T-cell (primary cell): ENCODE results near the gene THOC7. TPM values are rescaled to one million over a fixed set of nuclear protein-coding genes. Genes with fewer than 3 reads are reported as not detected.

Source experiments
- ATAC-seq, 4 experiments: fragments of 200-7000 bp in 3 of 4; fragments of 150-1000 bp in 1 of 4; cut with Tn5 transposase; replicated peaks in 1 of 4; 1 replicate in 3 of 4; 2 replicates in 1 of 4; pipeline ENCODE4 v1.10.0; 2021; ENCODE audit warnings: moderate library complexity in 3 of 4, mild to moderate bottlenecking in 2 of 4, moderate number of reproducible peaks in 1 of 4
- CTCF ChIA-PET, 2 donors: fragments of 300-600 bp; sonication (Branson Sonifier 250); formaldehyde crosslinking; loops; one replicate each; lab custom pipeline; 2022; ENCODE audit warnings: antibody characterized with exemption in 2 of 2; lab: Charles Lee
- POLR2A ChIA-PET, 2 donors: fragments of 300-600 bp; sonication (Branson Sonifier 250); formaldehyde crosslinking; loops; one replicate each; lab custom pipeline; 2022; ENCODE audit warnings: antibody characterized with exemption in 2 of 2; lab: Charles Lee
- DNase-seq, 35 experiments: peaks; one replicate each; pipeline versions ENCODE4 v3.0.0 to v3.0.0-alpha.2; 2013 to 2023
- H3K27ac ChIP-seq: one replicate; pipeline ENCODE4 v1.5.1; 2013; ENCODE audit warnings: low read length
- H3K27me3 ChIP-seq, 2 experiments: replicated peaks in 1 of 2; 1 replicate in 1 of 2; 2 replicates in 1 of 2; pipeline versions ENCODE4 v1.6.1 to v1.7.0; 2013; ENCODE audit warnings: low read length in 1 of 2, mixed read lengths in 1 of 2; ENCODE audit not compliant: control insufficient read depth in 2 of 2, insufficient read depth in 2 of 2; ENCODE audit errors: extremely low read depth in 1 of 2
- H3K36me3 ChIP-seq, 2 donors: 1 replicate in 1 of 2; 2 replicates in 1 of 2; pipeline versions ENCODE4 v1.6.1 to v1.7.0; 2013; ENCODE audit warnings: low read length in 1 of 2; ENCODE audit not compliant: control insufficient read depth in 2 of 2, insufficient read depth in 1 of 2; ENCODE audit errors: extremely low read depth in 1 of 2
- H3K4me1 ChIP-seq, 2 experiments: 1 replicate in 1 of 2; 2 replicates in 1 of 2; pipeline versions ENCODE4 v1.6.1 to v1.7.0; 2013; ENCODE audit warnings: low read length in 2 of 2, mixed read lengths in 1 of 2; ENCODE audit not compliant: insufficient read depth in 2 of 2, control insufficient read depth in 1 of 2; ENCODE audit errors: extremely low read depth in 1 of 2
- H3K4me3 ChIP-seq, 2 donors: 1 replicate in 1 of 2; 2 replicates in 1 of 2; pipeline versions ENCODE4 v1.5.1 to v1.7.0; 2013; ENCODE audit warnings: mild to moderate bottlenecking in 2 of 2, low read length in 1 of 2, moderate library complexity in 1 of 2; ENCODE audit not compliant: control insufficient read depth in 1 of 2; ENCODE audit errors: extremely low read depth in 1 of 2
- H3K9me3 ChIP-seq: 2 replicates; pipeline ENCODE4 v1.7.0; 2013
- H3K27ac Mint-ChIP-seq, 2 donors: one replicate each; pipeline ENCODE4 v1.8.0; 2020 to 2021; ENCODE audit warnings: mild to moderate bottlenecking in 2 of 2, mixed read lengths in 2 of 2
- H3K27me3 Mint-ChIP-seq, 2 donors: one replicate each; pipeline ENCODE4 v1.8.0; 2021 to 2022; ENCODE audit warnings: mixed read lengths in 2 of 2
- H3K36me3 Mint-ChIP-seq: one replicate; pipeline ENCODE4 v1.8.0; 2021; ENCODE audit warnings: mixed read lengths
- H3K4me1 Mint-ChIP-seq, 3 donors: one replicate each; pipeline ENCODE4 v1.8.0; 2020 to 2022; ENCODE audit warnings: mixed read lengths in 3 of 3, mild to moderate bottlenecking in 1 of 3
- H3K4me3 Mint-ChIP-seq, 3 donors: one replicate each; pipeline ENCODE4 v1.8.0; 2020 to 2022; ENCODE audit warnings: mild to moderate bottlenecking in 3 of 3, mixed read lengths in 3 of 3, moderate library complexity in 3 of 3
- H3K9me3 Mint-ChIP-seq, 3 donors: one replicate each; pipeline ENCODE4 v1.8.0; 2020 to 2022; ENCODE audit warnings: mixed read lengths in 3 of 3
- WGBS: methylation state at CpG from one replicate; pipeline ENCODE4 v1.1.5; 2013; ENCODE audit warnings: missing lambda C conversion rate; ENCODE audit not compliant: insufficient coverage; 5-methylcytosine and 5-hydroxymethylcytosine counted together
- total RNA-seq, 35 experiments: library from RNA in 6 of 35; stranded (reverse) in 6 of 35; fragments of 120-200 nt in 1 of 35; gene quantifications; one replicate each; pipeline versions ENCODE4 v1.2.1 to v1.2.4 and lab custom pipeline; 2013 to 2026

THOC7 gene
- total RNA-seq, result 10 to 100 TPM; 30.9 to 36.9 (median 33.1) TPM
- 51.5 TPM for total RNA-seq (2013)
- 15.6 to 52.1 (median 21.5) reads per million in 29 experiments for total RNA-seq (lab: John Stamatoyannopoulos, UW)

DNA sequence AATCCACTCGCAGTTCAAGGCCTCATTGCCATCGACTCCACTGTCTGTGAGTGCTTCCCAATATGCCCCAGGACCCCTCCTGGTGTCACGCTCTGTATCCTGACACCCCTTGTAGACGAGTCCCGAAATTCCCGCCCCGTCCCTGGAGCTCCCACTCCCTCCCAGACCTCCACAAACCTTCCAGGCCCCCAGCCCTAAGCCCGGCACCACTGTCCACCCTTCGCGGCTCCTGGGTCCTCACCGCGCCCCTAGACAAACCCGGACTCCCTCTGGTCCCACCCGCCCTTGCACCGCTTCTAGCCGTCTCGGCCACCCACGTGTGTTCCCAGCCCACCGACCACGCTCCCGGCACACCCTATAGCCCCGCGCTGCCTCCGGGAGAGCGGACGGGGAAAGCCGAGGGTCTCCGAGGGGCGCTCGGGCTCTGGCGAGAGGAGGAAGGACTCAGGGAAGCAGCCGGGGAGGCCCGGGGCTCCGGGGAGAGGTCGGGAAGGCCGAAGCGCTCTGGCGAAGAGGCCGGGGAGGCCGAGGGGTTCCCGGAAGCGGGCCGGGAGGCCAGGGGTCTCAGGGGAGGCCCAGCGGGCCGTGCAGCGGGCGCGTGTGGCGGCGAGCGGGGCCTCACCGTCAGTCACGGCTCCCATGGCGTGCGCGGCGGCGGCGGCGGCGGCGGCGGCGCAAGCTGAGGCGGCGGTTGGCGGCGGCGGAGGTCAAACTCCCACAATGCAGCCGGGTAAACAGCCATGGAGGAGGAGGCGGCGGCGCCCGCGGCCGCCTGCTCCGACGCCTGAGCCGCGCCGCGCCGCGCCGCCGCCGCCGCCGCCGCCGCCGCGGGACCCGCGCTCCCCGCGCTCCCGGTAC, at the start of gene THOC7, which contains the start of gene ATXN7:
THOC7 (minus strand) TSS at position 656 of the 858 bp plus-strand sequence; CDS start at position 641, 15 bp downstream.
ATXN7 (plus strand) TSS at position 718 of the 858 bp plus-strand sequence. CDS start 48,732 bp downstream, outside the sequence.
- peak within 1 kb of the TSS; percentile 68 for H3K27ac ChIP-seq
- DNase-seq, result peak; percentile 42 to 86 (median 64)
- no peaks in the 10 kb centered on the region for H3K27me3 Mint-ChIP-seq
- no peaks in the 10 kb centered on the region for H3K36me3 ChIP-seq
- no peaks in the 10 kb centered on the region for H3K9me3 Mint-ChIP-seq
- ChIA-PET CTCF (no interaction called here), POLR2A (interaction anchor here in 1 of 2 donors (0.6 kb wide), 2 partner anchors 36 to 115 kb away, joined by 3 to 22 read pairs; no protein-coding TSS in a partner anchor)
- ATAC-seq, result peak; percentile 84 to 89 (median 86)
- WGBS, result under 1% methylated on average over 95 of the region's 98 CpGs
- H3K36me3 Mint-ChIP-seq, result peaks cover 9% of the 10 kb centered on the region
- peak within 1 kb of the TSS; percentile 85 to 91 (median 90) for H3K4me3 Mint-ChIP-seq
- H3K4me1 Mint-ChIP-seq, result peaks cover 70 to 74% (median 72%) of the 10 kb centered on the region in 3 donors
- peaks cover 9 to 14% of the 10 kb centered on the region in 2 experiments for H3K4me1 ChIP-seq
- H3K9me3 ChIP-seq, result no peaks in the 10 kb centered on the region
- peak within 1 kb of the TSS; percentile 88 to 93 for H3K27ac Mint-ChIP-seq
- no peaks in the 10 kb centered on the region for H3K27me3 ChIP-seq
- peak within 1 kb of the TSS; percentile 91 to 93 for H3K4me3 ChIP-seq

- peak overlapping the region; percentile 54 to 62 for H3K4me3 ChIP-seq
- H3K27ac ChIP-seq, result peak overlapping the region; percentile 79
- ChIA-PET CTCF (interaction anchor here (1.2 to 1.6 kb wide), 3 partner anchors 55 to 66 kb away, joined by 3 to 6 read pairs (median 6); no protein-coding TSS in a partner anchor), POLR2A (interaction anchor here in 1 of 2 donors (0.6 to 1.0 kb wide), 2 partner anchors 15 to 26 kb away, joined by 3 to 5 read pairs; no protein-coding TSS in a partner anchor)
- no peaks in the 10 kb centered on the region for H3K27me3 Mint-ChIP-seq
- DNase-seq, result peak in 33 of 35 experiments; percentile 25 to 65 (median 42)
- peaks cover 19% of the 10 kb centered on the region for H3K36me3 Mint-ChIP-seq
- H3K4me1 ChIP-seq, result peaks cover 14 to 19% of the 10 kb centered on the region in 2 experiments
- H3K27me3 ChIP-seq, result no peaks in the 10 kb centered on the region
- H3K4me1 Mint-ChIP-seq, result peaks cover 27 to 55% (median 53%) of the 10 kb centered on the region in 3 donors
- peak overlapping the region; percentile 82 to 89 (median 86) for H3K4me3 Mint-ChIP-seq
- peak; percentile 8 to 20 (median 14) for ATAC-seq
- WGBS, result 66% methylated on average over 9 of the region's 46 CpGs
- H3K27ac Mint-ChIP-seq, result peak overlapping the region; percentile 88 to 92
- peaks cover 0 to 14% of the 10 kb centered on the region in 2 donors for H3K36me3 ChIP-seq
- H3K9me3 Mint-ChIP-seq, result no peaks in the 10 kb centered on the region
- H3K9me3 ChIP-seq, result no peaks in the 10 kb centered on the region
These were observed 49.4 kb upstream of the THOC7 start for GRCh38 chr3:63912768-63913588.

DNA sequence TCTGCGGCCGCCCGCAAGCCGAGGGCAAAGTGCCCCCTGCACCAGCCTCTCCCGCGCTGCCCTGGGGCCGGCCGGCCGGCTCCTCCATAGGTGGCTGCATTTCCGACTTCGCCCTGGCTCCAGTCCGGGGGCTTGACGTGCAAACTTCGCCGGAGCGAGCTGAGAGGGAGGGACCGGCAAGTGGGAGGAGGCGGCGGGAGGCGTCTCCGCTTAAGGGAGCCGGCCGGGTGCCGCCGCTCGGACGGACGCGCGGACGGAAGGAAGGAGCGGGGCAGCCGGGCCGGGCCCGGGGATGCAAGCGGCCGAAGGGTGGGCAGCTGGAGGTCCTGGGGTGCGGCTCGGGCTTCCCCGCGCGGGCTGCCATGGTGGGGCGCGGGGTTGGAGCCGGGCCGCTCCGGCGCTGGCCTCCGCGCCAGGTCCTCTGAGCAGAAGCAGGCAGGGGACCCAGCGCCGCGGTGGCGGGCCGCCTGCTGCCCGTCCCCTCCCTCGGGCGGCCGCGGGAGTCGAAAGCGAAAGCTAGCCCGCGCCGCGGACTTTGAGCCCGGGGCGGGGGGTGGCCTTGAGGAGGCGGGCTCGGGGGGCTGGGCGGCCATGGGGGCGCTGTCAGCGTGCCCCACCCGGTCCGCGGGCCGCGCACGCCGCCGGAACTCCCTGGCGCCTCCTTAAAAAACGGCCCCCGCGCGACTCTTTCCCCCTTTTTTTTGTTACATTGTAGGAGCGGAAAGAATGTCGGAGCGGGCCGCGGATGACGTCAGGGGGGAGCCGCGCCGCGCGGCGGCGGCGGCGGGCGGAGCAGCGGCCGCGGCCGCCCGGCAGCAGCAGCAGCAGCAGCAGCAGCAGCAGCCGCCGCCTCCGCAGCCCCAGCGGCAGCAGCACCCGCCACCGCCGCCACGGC, 48.5 kb upstream of the THOC7 start, which contains the start of gene SCAANT1:
SCAANT1 (minus strand) TSS at position 511 of the 895 bp plus-strand sequence.
- Mint-ChIP-seq H3K27me3 (no peaks in the 10 kb centered on the region), H3K4me3 (peak within 1 kb of the TSS; percentile 86 to 89 (median 86)), H3K9me3 (no peaks in the 10 kb centered on the region), H3K4me1 (peaks cover 27 to 53% (median 47%) of the 10 kb centered on the region in 3 donors), H3K36me3 (peaks cover 11% of the 10 kb centered on the region), H3K27ac (peak within 1 kb of the TSS; percentile 95 to 97)
- Histone ChIP-seq H3K27me3 (no peaks in the 10 kb centered on the region), H3K4me1 (peaks cover 14 to 19% of the 10 kb centered on the region in 2 experiments), H3K9me3 (no peaks in the 10 kb centered on the region), H3K36me3 (peaks cover 0 to 8% of the 10 kb centered on the region in 2 donors), H3K27ac (peak within 1 kb of the TSS; percentile 87), H3K4me3 (peak within 1 kb of the TSS; percentile 80)
- peak; percentile 65 to 90 (median 75) for DNase-seq
- peak; percentile 72 to 78 (median 76) for ATAC-seq
- CTCF ChIA-PET, result interaction anchor here (1.2 to 1.6 kb wide), 3 partner anchors 56 to 67 kb away, joined by 3 to 6 read pairs (median 6); no protein-coding TSS in a partner anchor
- under 1% methylated on average over 108 of the region's 115 CpGs for WGBS
- POLR2A ChIA-PET, result interaction anchor here (0.6 to 0.7 kb wide), 2 partner anchors 26 to 60 kb away, joined by 3 to 4 read pairs; no protein-coding TSS in a partner anchor

DNA sequence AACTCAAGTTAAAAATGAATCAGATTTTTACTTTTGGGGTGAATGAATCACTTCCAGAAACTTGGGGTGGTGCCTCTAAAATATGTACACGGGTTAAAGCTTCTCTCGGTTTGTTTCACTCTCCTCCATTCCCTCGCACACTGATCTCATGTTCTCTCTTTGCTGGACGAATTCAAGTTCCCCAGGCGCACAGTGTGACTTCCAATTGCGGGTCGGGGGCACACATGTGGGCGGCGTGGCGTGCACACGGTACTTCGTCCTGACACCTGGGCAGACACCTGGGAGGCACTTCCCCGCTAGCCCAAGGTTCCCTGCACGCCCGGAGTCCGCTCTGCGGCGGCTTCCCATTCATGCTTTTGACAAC, 47.9 kb upstream of the THOC7 start:
- Mint-ChIP-seq H3K36me3 (peaks cover 7% of the 10 kb centered on the region), H3K4me3 (peak overlapping the region; percentile 84 to 89 (median 86)), H3K27me3 (no peaks in the 10 kb centered on the region), H3K9me3 (no peaks in the 10 kb centered on the region), H3K27ac (peak overlapping the region; percentile 95 to 97), H3K4me1 (peaks cover 27 to 51% (median 44%) of the 10 kb centered on the region in 3 donors)
- peak overlapping the region; percentile 87 for H3K27ac ChIP-seq
- peaks cover 0 to 4% of the 10 kb centered on the region in 2 donors for H3K36me3 ChIP-seq
- peaks cover 14 to 19% of the 10 kb centered on the region in 2 experiments for H3K4me1 ChIP-seq
- ChIA-PET CTCF (interaction anchor here (1.2 to 1.6 kb wide), 3 partner anchors 56 to 67 kb away, joined by 3 to 6 read pairs (median 6); no protein-coding TSS in a partner anchor), POLR2A (interaction anchor here in 1 of 2 donors (0.7 kb wide), 1 partner anchor 60 kb away, joined by 4 read pairs; no protein-coding TSS in a partner anchor)
- H3K4me3 ChIP-seq, result peak overlapping the region; percentile 80
- WGBS, result under 1% methylated on average over 17 of the region's 18 CpGs
- H3K9me3 ChIP-seq, result no peaks in the 10 kb centered on the region
- ATAC-seq, result peak; percentile 8 to 18 (median 11)
- DNase-seq, result peak in 3 of 35 experiments; percentile 18 to 30 (median 19)
- H3K27me3 ChIP-seq, result no peaks in the 10 kb centered on the region

- no peaks in the 10 kb centered on the region for H3K27me3 ChIP-seq
- ChIA-PET CTCF (no interaction called here), POLR2A (no interaction called here)
- Mint-ChIP-seq H3K36me3 (peaks cover 4% of the 10 kb centered on the region), H3K27me3 (no peaks in the 10 kb centered on the region), H3K27ac (peak overlapping the region; percentile 95 to 97), H3K9me3 (no peaks in the 10 kb centered on the region), H3K4me3 (peak overlapping the region; percentile 84 to 89 (median 86)), H3K4me1 (peaks cover 27 to 48% (median 41%) of the 10 kb centered on the region in 3 donors)
- peak overlapping the region; percentile 87 for H3K27ac ChIP-seq
- WGBS, result no CpG with 5 or more reads among the region's 1 CpG
- peak in 9 of 35 experiments; percentile 6 to 69 (median 15) for DNase-seq
- H3K4me1 ChIP-seq, result peaks cover 14 to 19% of the 10 kb centered on the region in 2 experiments
- peak in 1 of 4 experiments; percentile 30 for ATAC-seq
- peaks cover 0 to 2% of the 10 kb centered on the region in 2 donors for H3K36me3 ChIP-seq
- H3K4me3 ChIP-seq, result peak overlapping the region; percentile 80
- H3K9me3 ChIP-seq, result no peaks in the 10 kb centered on the region
These were observed 47.3 kb upstream of the THOC7 start for GRCh38 chr3:63910891-63911290.
